GM12872 (cell line): ENCODE data around the gene URM1.

Experiments used
- TF ChIP-seq, protein P1 (sequence below): IDR thresholded peaks from 3 replicates; pipeline ENCODE4 v1.5.1; 2011; ENCODE audit warnings: low read depth, mild to moderate bottlenecking, low read length, moderate library complexity; ENCODE audit not compliant: insufficient read depth

The URM1 gene

DNA sequence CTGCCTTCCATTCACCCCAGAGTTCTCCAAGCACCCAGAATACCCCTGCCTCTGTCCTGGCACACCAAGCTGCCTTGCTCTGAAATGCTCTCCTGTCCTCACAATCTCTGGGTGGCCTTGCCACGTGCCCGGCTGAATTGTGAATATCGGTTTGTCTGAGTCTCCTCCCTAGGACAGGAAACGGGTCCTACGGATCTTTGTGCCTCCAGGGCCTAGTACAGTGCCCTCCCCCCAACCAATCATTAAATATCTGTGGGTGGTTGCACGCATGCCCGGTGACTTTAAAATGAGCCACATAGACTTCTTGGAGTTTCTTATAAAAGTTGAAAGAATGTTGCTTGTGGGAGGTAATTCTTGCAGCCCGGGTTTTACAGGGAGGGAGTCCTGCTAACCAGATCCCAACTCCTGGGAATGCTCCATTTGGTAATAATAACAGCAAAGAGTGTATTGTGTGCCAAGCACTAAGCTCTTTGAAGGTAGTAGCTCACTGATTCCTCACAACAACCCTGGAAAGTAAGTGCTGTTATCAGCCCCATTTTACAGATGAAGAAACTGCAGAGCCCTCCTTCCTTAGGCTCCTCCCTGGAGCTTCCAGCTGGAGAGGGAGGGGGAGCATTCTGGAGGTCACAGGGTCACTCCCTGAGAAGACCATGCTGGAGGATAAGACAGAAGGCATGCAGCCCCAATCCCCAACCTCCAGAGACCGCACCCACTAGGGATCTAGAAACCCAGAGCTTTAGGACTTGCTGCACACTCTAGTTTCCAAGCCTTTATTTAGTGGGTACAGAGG, 23.4 kb downstream of the URM1 start:
- TF ChIP-seq, protein P1, sequence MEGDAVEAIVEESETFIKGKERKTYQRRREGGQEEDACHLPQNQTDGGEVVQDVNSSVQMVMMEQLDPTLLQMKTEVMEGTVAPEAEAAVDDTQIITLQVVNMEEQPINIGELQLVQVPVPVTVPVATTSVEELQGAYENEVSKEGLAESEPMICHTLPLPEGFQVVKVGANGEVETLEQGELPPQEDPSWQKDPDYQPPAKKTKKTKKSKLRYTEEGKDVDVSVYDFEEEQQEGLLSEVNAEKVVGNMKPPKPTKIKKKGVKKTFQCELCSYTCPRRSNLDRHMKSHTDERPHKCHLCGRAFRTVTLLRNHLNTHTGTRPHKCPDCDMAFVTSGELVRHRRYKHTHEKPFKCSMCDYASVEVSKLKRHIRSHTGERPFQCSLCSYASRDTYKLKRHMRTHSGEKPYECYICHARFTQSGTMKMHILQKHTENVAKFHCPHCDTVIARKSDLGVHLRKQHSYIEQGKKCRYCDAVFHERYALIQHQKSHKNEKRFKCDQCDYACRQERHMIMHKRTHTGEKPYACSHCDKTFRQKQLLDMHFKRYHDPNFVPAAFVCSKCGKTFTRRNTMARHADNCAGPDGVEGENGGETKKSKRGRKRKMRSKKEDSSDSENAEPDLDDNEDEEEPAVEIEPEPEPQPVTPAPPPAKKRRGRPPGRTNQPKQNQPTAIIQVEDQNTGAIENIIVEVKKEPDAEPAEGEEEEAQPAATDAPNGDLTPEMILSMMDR = no peak

- TF ChIP-seq, protein P1 = no peak
These were observed 25.9 kb downstream of the URM1 start for GRCh38 chr9:128396970-128397613.

GRCh38 chr9:128397831-128398230, 26.7 kb downstream of the URM1 start:
- TF ChIP-seq, protein P1 = no peak

DNA sequence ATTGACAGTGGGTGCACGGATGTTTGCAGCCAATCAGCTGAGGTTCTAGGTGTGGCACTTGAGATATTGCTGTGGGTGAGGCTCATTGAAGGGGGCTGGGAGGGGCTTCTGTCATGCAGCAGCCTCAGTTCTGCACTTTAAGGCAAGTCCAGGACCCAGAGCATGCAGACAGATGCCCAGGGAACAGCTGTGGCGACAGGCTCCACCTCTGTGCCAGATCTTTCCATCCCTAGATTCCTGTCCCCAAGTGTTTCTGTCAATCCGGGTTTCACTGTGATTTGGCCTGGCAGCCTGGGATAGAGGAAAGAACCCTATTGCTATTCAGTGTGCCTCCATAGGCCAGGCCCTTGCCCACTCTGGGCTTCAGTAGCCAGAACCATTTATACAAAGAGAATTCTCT, 28.7 kb downstream of the URM1 start:
- TF ChIP-seq, protein P1 = no peak

DNA sequence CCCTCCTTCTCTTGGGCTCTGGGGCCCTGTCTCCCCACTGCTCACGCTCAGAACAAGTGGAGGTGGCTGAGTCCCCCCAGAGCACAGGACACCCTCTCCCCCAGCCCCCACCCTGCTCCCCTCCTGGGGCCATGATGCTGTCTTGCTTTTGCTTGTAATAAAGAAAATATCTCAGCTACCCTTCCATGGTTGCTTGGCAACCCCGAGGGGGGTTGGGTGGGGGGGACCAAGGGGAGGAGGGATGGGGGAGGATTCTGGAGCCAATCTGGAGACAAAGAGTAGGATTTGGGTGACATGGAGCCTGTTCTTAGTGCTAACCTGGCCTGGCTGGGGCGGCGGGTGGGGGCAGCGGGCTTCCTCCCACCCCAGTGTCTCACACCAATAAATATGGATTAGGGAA, 33.4 kb downstream of the URM1 start:
- TF ChIP-seq, protein P1 = no peak

GRCh38 chr9:128405077-128405779, 34.1 kb downstream of the URM1 start:
- TF ChIP-seq, protein P1 = no peak

DNA sequence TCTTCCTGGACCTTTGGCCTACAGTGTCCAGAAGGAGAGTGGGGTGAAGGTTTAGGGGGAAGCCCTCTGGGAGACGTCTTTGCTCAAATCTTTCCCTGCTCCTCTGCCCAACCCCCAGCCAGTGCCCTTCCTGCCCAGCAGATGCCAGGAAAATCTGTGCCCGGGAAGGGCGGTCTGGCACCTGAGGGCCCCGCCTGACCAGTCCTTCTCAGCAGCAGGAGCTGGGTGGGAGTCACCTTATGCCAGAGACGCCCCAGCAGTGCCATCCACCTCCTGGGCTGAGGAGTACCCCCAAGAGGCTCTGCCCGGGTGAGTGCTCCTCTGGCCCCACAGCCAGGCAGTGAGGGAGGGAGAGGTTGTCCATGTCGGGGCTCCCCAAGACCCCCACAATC, 34.6 kb downstream of the URM1 start:
- TF ChIP-seq, protein P1 = no peak
